HG02970 (cell line): ENCODE data around the gene WWP2.
"Not testable (repeated sequence)": the region's sequence is repeated elsewhere in the genome, so short reads cannot be mapped to it uniquely, and the experiment has no call there.

ENCODE experiments used
- ATAC-seq: cut with Tn5 transposase; IDR thresholded peaks from one replicate; pipeline ENCODE4 v1.9.1; 2021; ENCODE audit warnings: mild to moderate bottlenecking, moderate library complexity, moderate number of reproducible peaks; ENCODE audit not compliant: unreplicated experiment, low FRiP score

The WWP2 gene

GRCh38 chr16:69745232-69745612, 16.9 kb upstream of the WWP2 start:
- no peak for ATAC-seq

GRCh38 chr16:69745959-69746358, 16.2 kb upstream of the WWP2 start:
- no peak for ATAC-seq

- no peak for ATAC-seq
Observed at GRCh38 chr16:69747115-69747514, 15.0 kb upstream of the WWP2 start.

GRCh38 chr16:69748694-69749345, 13.3 kb upstream of the WWP2 start:
- ATAC-seq = no peak

- no peak for ATAC-seq
Observed at GRCh38 chr16:69754143-69754468, 8.0 kb upstream of the WWP2 start.

GRCh38 chr16:69754469-69755310, 7.4 kb upstream of the WWP2 start, which contains the start of gene NOB1:
TSS of gene NOB1 (minus strand) at chr16:69754926. CDS start at chr16:69754910, 16 bp downstream.
- peak; percentile 97 for ATAC-seq

- no peak for ATAC-seq
Observed at GRCh38 chr16:69756705-69757104, 5.4 kb upstream of the WWP2 start.

GRCh38 chr16:69757375-69757774, 4.8 kb upstream of the WWP2 start:
- ATAC-seq = not testable (repeated sequence)

- no peak for ATAC-seq
Observed at GRCh38 chr16:69762814-69763598, 874 bp downstream of the WWP2 start.

- ATAC-seq = no peak
Observed at GRCh38 chr16:69763599-69763942, 1.4 kb downstream of the WWP2 start.

- no peak for ATAC-seq
Observed at GRCh38 chr16:69767459-69768229, 5.5 kb downstream of the WWP2 start.

- ATAC-seq = no peak
Observed at GRCh38 chr16:69768666-69769065, 6.5 kb downstream of the WWP2 start.

GRCh38 chr16:69769404-69769803, 7.3 kb downstream of the WWP2 start:
- no peak for ATAC-seq

GRCh38 chr16:69771651-69771967, 9.5 kb downstream of the WWP2 start:
- ATAC-seq = no peak

- peak; percentile 50 for ATAC-seq
Observed at GRCh38 chr16:69773260-69773947, 11.3 kb downstream of the WWP2 start.

- ATAC-seq = no peak
Observed at GRCh38 chr16:69775563-69775962, 13.4 kb downstream of the WWP2 start.

GRCh38 chr16:69779724-69780123, 17.6 kb downstream of the WWP2 start:
- ATAC-seq = no peak

GRCh38 chr16:69781118-69781517, 19.0 kb downstream of the WWP2 start:
- ATAC-seq = no peak

- no peak for ATAC-seq
Observed at GRCh38 chr16:69784586-69784985, 22.5 kb downstream of the WWP2 start.

GRCh38 chr16:69787883-69788282, 25.8 kb downstream of the WWP2 start:
- no peak for ATAC-seq
